GM21528 (cell line): Measurements from ENCODE around the gene ERFL.

ENCODE experiments used
- ATAC-seq: cut with Tn5 transposase; IDR thresholded peaks from one replicate; pipeline ENCODE4 v1.9.1; 2021; ENCODE audit warnings: mild to moderate bottlenecking, moderate library complexity; ENCODE audit not compliant: unreplicated experiment, low FRiP score

The ERFL gene

DNA sequence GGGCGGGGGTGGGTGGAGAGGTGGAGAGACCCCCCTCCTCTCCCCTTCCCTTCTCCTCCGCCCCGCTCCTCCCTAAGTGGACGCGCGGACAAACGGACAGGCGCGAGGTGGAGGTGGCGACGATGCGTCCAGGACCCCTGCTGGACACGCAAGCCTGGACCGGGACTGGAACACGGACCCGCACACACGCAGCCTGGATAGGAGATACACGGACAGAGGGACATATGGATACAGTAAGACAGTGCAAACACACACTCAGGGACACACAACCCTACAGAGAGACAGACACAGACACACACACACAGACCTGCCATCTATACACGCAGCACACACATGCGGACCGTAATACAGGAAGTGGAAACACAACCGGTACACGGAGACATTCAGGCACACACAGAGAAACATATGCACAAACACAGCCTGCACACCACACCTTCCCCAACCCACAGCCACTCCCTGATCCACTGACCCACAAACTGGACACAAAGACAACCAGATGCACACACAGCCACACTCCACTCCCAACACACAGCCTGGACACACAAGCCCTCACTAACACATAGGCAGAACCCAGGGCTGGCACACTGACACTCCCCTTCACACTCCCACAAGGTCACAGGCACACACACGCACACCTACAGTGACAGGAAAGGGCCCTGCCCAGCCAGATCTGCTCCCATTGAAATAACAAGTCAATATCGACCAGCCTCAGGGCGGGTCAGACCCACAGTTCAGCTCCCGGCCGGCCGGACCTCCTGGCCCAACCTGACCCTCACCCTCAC, 696 bp upstream of the ERFL start:
- no peak for ATAC-seq

- no peak for ATAC-seq
Measured at GRCh38 chr19:41927497-41928192, 604 bp downstream of the ERFL start.

GRCh38 chr19:41926763-41927496, 1.3 kb downstream of the ERFL start:
- no peak for ATAC-seq

DNA sequence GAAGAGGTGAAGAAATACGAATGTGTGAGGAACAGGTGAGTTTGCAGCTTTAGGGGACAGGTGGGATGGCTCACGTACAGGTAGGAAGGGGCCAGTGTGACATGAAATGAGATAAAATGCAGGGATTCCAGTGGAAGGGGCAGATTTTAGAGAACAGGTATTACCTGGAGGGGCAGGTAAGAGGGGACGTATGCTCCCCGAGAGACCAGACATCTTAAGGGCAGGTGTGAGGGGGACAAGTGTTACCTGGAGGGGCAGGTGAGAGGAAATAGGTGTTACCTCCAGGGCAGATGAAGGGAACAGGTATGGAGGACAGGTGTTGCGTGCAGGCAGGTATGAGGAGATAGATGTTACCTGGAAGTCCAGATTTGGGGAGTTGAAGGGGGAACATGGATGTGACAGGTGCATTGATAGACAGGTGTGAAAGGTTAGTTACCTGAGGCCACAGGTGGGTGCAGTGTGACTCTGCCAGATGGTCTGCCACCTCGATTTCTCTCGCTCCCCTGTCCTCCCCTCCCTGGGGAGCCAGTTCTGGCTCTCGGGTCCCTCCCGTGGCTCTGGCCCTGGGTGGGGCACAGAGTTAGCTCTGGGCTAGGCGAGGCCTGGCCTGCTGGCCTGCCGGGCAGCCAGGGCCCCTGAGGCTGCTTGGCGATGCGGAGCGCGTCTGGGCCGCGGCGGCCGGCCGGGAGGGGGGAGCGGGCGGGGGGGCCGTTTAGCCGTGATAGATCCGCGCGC, 2.1 kb downstream of the ERFL start:
- ATAC-seq = no peak

- no peak for ATAC-seq
Measured at GRCh38 chr19:41925208-41926003, 2.8 kb downstream of the ERFL start.

- no peak for ATAC-seq
Measured at GRCh38 chr19:41924151-41925145, 3.8 kb downstream of the ERFL start.

- no peak for ATAC-seq
Measured at GRCh38 chr19:41923045-41923788, 5.0 kb downstream of the ERFL start.

DNA sequence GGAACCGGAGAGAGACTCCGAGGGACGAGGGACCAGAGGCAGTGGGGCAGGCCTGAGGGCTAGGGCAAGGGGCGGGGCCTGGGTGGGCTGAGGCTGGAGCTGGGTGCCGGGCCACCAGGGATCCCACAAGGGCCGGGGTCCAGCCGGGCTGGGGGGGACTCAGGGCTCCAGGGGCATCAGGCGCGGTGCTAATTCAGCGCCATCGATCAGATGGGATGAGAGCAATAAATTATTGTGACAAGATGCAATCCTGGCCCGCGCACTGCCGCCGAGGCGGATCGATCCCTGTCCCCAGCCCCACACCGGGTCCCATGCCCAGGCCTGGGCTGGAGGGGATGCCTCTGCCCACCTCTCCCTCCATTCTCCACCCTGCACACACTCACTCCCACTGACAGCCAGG, 5.7 kb downstream of the ERFL start:
- no peak for ATAC-seq

DNA sequence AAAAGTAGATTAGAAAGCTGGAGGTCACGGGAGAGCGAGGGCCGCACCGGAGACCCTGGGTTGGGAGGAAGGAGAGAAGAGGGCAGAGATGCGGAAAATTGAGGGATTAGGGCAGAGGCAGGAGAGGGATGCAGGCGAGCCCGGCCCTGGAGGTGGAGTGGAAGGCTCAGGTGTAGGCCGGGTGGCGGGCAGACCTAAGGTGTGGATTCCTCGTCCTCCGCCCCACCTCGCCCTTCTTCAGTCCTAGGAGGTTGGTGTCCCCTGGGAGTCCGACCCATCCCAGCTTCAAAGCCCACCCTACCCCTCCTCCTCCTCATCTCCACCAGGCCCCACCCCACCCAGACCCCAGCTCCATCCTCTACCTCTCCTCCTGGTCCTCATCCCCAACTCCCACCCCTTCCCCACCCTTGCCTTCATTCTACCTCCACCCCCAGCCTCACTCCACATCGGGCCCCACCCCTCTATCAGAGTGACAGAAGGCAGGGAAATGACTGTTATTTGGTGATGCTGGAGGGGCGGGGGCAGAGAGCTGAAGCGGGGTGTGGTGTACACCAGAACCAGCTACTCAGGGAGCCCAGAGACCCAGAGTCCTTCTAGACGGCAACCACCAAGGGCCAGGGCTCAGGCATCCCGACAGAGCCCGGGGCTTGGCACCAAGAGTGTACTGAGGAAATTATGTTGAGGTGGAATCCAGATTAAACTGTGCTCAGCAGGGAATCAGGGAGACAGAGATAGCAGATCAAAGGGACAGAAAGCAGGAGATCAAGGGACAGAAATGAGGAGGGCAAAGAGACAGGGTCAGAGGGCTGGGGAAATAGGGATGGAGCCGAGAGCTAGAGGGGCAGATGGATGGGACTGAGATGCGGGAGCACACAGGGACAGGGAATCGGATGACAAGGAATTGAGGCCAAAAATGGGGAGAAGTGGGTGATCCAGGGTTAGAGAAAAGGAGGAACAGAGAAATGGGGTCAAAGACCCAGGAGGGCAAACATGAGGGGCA, 6.4 kb downstream of the ERFL start:
- ATAC-seq = no peak

DNA sequence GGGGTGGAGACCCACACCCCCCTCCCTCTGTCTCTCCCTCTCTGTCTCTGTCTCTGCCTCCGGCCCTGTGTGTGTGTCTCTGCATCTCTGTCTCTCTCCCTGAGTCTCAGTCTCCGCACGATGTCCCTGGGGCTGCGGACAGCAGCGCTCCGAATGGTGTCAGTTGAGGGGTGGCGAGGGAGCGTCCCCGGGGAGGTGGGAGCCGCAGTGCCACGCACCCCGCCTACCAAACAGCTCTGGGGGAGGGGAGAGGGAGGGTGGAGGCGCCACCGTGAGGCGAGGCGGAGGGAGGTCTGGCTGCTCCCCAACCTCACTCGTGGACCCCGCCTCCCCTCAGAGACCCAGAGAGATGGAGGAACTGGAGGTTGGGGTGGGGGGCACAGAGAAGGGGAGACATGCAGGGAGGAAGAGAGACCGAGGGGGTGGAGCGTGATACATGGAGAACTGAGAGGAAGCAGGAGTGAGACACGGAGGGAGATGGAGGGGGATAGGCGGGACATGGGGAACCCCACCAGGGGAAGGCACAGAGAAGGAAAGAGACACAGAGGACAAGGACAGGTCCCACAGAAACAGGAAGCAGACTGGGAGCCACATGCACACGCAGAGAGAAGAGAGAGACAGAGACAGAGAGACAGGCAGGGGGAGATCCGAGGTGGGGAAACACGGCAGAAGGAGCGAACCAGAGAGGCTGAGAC, 7.2 kb downstream of the ERFL start:
- ATAC-seq = no peak

DNA sequence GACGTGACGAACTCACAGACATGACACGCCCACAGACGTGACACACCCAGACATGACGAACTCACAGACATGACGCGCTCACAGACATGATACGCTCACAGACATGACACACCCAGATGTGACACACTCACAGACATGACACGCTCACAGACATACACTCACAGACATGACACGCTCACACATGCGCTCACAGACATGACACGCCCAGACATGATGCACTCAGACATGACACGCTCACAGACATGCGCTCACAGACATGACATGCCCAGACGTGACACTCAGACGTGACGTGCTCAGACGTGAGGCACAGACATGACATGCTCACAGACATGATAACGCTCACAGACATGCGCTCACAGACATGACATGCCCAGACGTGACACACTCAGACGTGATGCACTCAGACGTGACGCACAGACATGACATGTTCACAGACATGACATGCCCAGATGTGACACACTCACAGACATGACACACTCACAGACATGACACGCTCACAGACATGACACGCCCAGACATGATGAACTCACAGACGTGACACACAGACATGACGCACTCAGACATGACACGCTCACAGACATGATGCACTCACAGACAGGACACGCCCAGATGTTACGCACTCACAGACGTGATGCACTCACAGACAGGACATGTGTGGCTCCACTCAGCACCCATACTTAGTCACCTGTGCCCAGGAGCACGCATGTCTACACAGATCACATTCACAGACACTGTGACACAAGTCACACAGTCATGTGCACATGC, 8.1 kb downstream of the ERFL start:
- ATAC-seq = no peak

DNA sequence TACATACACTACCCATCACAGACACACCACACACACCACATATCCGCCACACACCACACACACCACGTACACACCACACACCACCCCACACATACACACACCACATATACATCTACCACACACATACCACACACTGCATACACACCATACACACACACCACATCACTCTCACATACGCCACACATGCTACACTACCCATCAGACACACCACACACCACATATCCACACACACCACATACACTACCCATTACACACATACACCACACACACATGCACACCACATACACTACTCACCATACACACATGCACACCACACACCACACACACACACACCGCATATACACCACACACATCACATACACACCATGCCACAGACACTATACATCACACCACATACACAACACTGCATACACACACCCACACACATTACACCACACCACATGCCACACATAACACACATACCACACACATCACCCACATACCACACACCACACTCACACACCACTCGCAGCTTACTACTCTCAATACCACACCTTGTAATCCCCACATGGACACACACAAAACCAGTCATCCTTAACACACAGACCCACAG, 9.5 kb downstream of the ERFL start:
- no peak for ATAC-seq

- ATAC-seq = no peak
Measured at GRCh38 chr19:41918095-41918494, 10.2 kb downstream of the ERFL start.

DNA sequence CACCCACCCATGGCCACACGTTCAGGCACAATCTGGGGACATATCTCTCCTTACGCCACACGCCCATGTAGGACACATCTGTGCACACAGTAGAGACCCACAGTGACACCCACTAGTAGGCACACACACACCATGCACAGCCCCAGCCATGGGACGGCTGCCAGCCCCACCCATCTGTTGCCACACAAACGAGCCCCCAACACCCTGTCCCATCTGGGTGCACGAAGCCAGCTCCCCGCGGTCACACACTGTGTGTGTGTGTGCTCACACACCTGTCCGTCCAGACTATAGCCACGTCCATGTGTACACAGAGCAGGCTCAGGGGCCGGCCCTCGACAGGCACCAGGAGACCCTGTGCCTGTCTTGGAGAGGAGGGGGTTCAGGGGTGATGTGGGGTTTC, 10.6 kb downstream of the ERFL start:
- ATAC-seq = no peak

DNA sequence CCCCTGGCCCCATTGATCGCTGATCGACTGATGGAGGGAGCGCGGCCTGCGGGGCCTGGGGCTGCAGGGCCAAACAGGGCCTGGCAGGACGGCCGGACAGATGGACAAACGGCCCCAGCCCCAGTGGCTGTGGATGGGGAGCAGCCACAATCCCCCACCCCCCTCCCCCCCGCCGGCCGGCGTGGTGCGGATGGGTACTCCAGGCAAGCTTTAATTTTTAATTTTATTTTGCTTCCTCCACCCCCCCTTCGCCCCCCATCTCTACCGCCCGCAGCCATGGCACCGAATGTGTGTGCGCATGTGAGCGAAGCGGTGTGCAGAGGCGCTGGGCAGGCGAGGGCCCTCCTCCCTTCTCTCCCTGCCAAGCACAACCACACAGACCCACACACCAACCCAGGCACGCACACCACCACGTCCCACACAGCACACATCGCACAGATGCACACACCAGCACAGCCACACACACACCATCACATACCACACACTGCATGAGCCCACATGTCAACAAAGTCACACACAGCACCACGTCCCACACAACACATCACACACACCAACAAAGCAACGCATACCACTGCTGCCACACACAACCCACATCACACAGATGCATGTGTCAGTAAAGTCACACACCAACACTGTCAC, 12.4 kb downstream of the ERFL start:
- ATAC-seq = no peak
